ENCODE results near the gene CEBPG.
A peak's percentile ranks its signal among the peaks of the same experiment; 100 is the strongest.

The CEBPG gene

GRCh38 chr19:33403221-33403972 lies 29.9 kb downstream of the CEBPG start:
- Histone ChIP-seq H3K9me3 (no peaks in the 10 kb centered on the region), H3K27me3 (no peaks in the 10 kb centered on the region), H3K4me2 (no peak overlapping the region), H3K9ac (no peak overlapping the region), H3K36me3 (no peaks in the 10 kb centered on the region), H3K4me3 (no peak overlapping the region), H3K27ac (no peak overlapping the region), H3K4me1 (peaks cover 46% of the 10 kb centered on the region), H4K20me1 (no peaks in the 10 kb centered on the region)
- no peak for TF ChIP-seq Cebpa-rat (IDR thresholded peaks at IDR 0.05)

- peaks cover 48% of the 10 kb centered on the region for H3K4me1 ChIP-seq
- no peaks in the 10 kb centered on the region for H3K36me3 ChIP-seq
- no peak for TF ChIP-seq Cebpa-rat (IDR thresholded peaks at IDR 0.05)
- no peaks in the 10 kb centered on the region for H3K27me3 ChIP-seq
- H3K27ac ChIP-seq, result no peak overlapping the region
- H3K4me3 ChIP-seq, result no peak overlapping the region
- H4K20me1 ChIP-seq, result no peaks in the 10 kb centered on the region
- H3K4me2 ChIP-seq, result peak overlapping the region; percentile 85
- H3K9me3 ChIP-seq, result no peaks in the 10 kb centered on the region
- no peak overlapping the region for H3K9ac ChIP-seq
Measured at GRCh38 chr19:33403973-33404304, 30.4 kb downstream of the CEBPG start.

DNA sequence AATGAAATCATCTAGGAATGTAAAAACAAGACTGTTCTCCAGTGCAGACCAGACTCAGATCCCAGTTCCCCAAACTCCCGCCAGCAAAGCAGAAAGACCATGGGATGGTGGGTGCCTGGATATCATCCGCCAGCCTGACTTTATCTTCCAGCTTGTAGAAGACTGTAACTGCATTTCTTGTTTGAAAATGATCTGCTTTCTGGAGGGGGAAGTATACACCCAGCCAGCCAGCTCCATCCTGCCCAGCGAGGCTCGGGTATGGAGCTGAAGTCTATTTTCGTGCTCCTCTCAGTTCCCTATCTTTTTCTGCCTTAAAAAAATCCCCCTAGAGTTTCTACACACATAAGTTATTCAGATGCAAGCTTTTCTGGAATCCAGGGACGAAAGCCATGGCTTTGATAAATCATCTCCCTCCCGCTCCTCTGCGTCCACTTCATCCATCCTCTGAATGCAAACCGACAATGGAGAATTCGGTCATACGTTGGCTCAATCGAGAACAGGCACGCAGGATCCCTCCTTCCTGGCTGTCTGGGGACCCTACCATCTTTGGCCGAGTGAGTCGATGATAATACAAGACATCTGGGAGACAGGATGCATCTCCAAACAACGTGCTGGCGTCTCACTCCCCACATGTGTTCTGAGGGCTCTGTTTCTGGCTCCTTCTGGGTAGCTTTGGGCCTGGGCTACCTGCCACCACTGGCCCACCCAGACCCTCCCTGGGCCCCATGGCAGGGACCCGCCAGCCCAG lies 31.2 kb downstream of the CEBPG start:
- H3K36me3 ChIP-seq, result no peaks in the 10 kb centered on the region; the same call in 1 of the 2 replicates
- no peaks in the 10 kb centered on the region for H3K27me3 ChIP-seq
- peaks cover 51% of the 10 kb centered on the region for H3K4me1 ChIP-seq
- no peak overlapping the region for H3K9ac ChIP-seq
- TF ChIP-seq Cebpa-rat (IDR thresholded peaks at IDR 0.05), result no peak
- peak overlapping the region; percentile 72 for H3K27ac ChIP-seq
- H4K20me1 ChIP-seq, result no peaks in the 10 kb centered on the region
- peak overlapping the region; percentile 85 for H3K4me2 ChIP-seq
- H3K4me3 ChIP-seq, result no peak overlapping the region
- no peaks in the 10 kb centered on the region for H3K9me3 ChIP-seq

DNA sequence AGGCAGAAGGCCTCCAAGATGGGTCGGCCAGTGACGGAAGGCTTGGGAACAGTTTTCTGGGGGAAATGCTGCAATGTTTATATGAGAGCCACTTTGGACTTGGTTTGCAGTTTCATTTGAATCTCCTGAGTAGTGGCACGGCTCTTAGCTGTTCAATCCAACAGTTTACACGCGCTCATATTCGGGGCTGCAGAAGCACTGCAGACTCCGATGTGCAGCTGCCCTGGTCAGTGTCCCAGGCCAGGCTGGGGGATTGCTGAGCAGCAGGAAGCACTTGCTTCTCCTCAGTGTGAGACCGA lies 31.7 kb downstream of the CEBPG start:
- H4K20me1 ChIP-seq, result no peaks in the 10 kb centered on the region
- TF ChIP-seq Cebpa-rat (IDR thresholded peaks at IDR 0.05), result no peak
- peaks cover 51% of the 10 kb centered on the region for H3K4me1 ChIP-seq
- H3K27ac ChIP-seq, result peak overlapping the region; percentile 72
- H3K4me2 ChIP-seq, result peak overlapping the region; percentile 85
- H3K4me3 ChIP-seq, result no peak overlapping the region
- peak overlapping the region; percentile 66 for H3K9ac ChIP-seq
- H3K9me3 ChIP-seq, result no peaks in the 10 kb centered on the region
- H3K27me3 ChIP-seq, result no peaks in the 10 kb centered on the region
- H3K36me3 ChIP-seq, result no peaks in the 10 kb centered on the region; the same call in 1 of the 2 replicates

GRCh38 chr19:33405553-33406461 lies 32.3 kb downstream of the CEBPG start:
- peak overlapping the region; percentile 66 for H3K9ac ChIP-seq
- no peaks in the 10 kb centered on the region for H3K9me3 ChIP-seq
- H3K36me3 ChIP-seq, result no peaks in the 10 kb centered on the region; the same call in 1 of the 2 replicates
- H3K27me3 ChIP-seq, result no peaks in the 10 kb centered on the region
- no peaks in the 10 kb centered on the region for H4K20me1 ChIP-seq
- peaks cover 51% of the 10 kb centered on the region for H3K4me1 ChIP-seq
- no peak for TF ChIP-seq Cebpa-rat (IDR thresholded peaks at IDR 0.05)
- H3K4me3 ChIP-seq, result no peak overlapping the region
- H3K27ac ChIP-seq, result peak overlapping the region; percentile 72
- peak overlapping the region; percentile 85 for H3K4me2 ChIP-seq

DNA sequence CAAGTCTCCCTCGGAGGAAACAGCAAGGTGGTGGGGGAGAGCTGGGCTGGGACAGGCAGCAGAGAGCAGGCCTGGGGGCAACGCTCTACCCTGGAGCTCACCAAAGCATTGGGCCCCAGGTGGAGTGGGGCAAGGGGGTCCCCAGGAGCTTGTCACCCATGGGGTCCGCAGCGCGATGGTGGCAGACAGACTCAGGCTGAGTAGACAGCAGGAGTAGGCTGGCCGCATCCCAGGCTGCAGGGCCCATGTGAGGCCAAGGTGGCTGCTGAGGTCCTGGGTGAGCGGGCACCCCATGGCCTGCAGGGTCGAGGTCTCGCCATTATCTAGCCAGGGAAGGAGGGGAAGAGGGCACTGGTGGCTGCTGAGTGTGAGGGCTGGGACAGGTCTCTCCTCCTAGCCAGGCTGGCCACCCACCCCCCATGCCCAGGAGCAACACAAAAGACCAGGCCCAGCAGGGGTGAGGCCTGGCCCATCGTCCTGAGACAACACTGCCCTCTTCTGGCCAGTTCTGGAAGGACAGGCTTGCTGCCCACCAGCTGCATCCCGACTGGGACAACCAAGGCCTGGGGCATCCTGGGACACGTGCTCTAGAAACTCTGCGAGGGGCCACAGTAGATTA lies 33.1 kb downstream of the CEBPG start:
- no peaks in the 10 kb centered on the region for H3K9me3 ChIP-seq
- H3K4me3 ChIP-seq, result no peak overlapping the region
- peak overlapping the region; percentile 72 for H3K27ac ChIP-seq
- H3K4me1 ChIP-seq, result peaks cover 51% of the 10 kb centered on the region
- H4K20me1 ChIP-seq, result no peaks in the 10 kb centered on the region
- H3K36me3 ChIP-seq, result no peaks in the 10 kb centered on the region; the same call in 1 of the 2 replicates
- H3K4me2 ChIP-seq, result peak overlapping the region; percentile 85
- no peaks in the 10 kb centered on the region for H3K27me3 ChIP-seq
- no peak for TF ChIP-seq Cebpa-rat (IDR thresholded peaks at IDR 0.05)
- peak overlapping the region; percentile 66; the same call in 1 of the 2 replicates for H3K9ac ChIP-seq

- Histone ChIP-seq H3K4me2 (no peak overlapping the region; the same call in 1 of the 2 replicates), H3K27me3 (no peaks in the 10 kb centered on the region), H3K4me3 (no peak overlapping the region), H3K4me1 (peaks cover 51% of the 10 kb centered on the region), H4K20me1 (no peaks in the 10 kb centered on the region), H3K9ac (no peak overlapping the region), H3K9me3 (no peaks in the 10 kb centered on the region), H3K27ac (peak overlapping the region; percentile 72; the same call in 1 of the 2 replicates), H3K36me3 (no peaks in the 10 kb centered on the region; the same call in 1 of the 2 replicates)
- no peak for TF ChIP-seq Cebpa-rat (IDR thresholded peaks at IDR 0.05)
Measured at GRCh38 chr19:33407140-33407551, 33.6 kb downstream of the CEBPG start.

DNA sequence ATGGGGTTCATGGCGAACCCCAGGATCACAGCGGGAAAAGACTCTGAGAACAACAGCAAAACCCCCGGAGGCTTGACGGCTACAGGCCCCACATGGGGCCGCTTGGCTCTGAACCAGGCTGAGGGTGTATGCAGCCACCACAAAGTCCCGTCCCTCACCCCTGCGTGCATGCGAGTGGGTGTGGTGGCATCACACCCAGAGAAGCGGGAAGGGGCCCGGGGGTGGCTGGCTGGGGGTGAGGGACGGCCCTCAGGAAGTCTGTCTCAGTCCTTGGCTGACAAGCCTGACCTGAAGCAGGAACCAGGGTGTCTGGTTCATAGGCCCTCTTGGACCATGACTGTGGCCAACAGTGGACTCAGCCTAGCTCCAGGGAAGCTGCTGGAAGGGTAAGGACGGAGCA lies 34.2 kb downstream of the CEBPG start:
- no peak overlapping the region; the same call in 1 of the 2 replicates for H3K4me2 ChIP-seq
- no peak for TF ChIP-seq Cebpa-rat (IDR thresholded peaks at IDR 0.05)
- no peaks in the 10 kb centered on the region for H3K27me3 ChIP-seq
- H3K36me3 ChIP-seq, result no peaks in the 10 kb centered on the region; the same call in 1 of the 2 replicates
- peaks cover 51% of the 10 kb centered on the region for H3K4me1 ChIP-seq
- H3K4me3 ChIP-seq, result no peak overlapping the region
- H3K27ac ChIP-seq, result peak overlapping the region; percentile 72; the same call in 1 of the 2 replicates
- H4K20me1 ChIP-seq, result no peaks in the 10 kb centered on the region
- H3K9ac ChIP-seq, result no peak overlapping the region
- H3K9me3 ChIP-seq, result no peaks in the 10 kb centered on the region

GRCh38 chr19:33408116-33408515 lies 34.6 kb downstream of the CEBPG start:
- H3K9me3 ChIP-seq, result no peaks in the 10 kb centered on the region
- H3K36me3 ChIP-seq, result no peaks in the 10 kb centered on the region; the same call in 1 of the 2 replicates
- H3K27me3 ChIP-seq, result no peaks in the 10 kb centered on the region
- H3K27ac ChIP-seq, result peak overlapping the region; percentile 72; the same call in 1 of the 2 replicates
- H4K20me1 ChIP-seq, result peaks cover 3% of the 10 kb centered on the region; the same call in 1 of the 2 replicates
- no peak overlapping the region for H3K4me3 ChIP-seq
- H3K4me1 ChIP-seq, result peaks cover 51% of the 10 kb centered on the region
- no peak overlapping the region; the same call in 1 of the 2 replicates for H3K4me2 ChIP-seq
- H3K9ac ChIP-seq, result no peak overlapping the region
- no peak for TF ChIP-seq Cebpa-rat (IDR thresholded peaks at IDR 0.05)

Measured in BLaER1 (cell line).